Measurements from ENCODE around the gene STXBP2.
"Not testable (repeated sequence)": the region's sequence is repeated elsewhere in the genome, so short reads cannot be mapped to it uniquely, and the experiment has no call there.

STXBP2 gene

DNA sequence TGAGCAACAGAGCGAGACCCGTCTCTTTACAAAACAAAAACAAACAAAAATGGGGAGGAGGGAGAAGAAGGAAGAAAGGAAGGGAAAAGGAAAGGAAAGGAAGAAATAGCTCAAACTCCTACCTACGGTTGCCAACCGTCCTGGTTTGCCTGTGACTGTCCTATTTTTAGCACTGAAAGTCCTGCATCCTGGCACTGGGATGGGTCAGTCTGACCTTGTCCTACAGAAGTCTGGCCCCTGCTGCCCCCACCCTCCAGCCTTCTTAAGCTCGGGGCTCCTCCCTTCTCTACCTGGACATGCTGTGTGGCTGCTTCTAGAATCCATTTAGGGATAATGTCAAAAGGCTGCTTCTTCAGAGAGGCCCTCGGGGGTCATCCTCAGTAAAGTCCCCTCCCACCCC, 1.2 kb upstream of the STXBP2 start:
- no peak for DNase-seq

DNA sequence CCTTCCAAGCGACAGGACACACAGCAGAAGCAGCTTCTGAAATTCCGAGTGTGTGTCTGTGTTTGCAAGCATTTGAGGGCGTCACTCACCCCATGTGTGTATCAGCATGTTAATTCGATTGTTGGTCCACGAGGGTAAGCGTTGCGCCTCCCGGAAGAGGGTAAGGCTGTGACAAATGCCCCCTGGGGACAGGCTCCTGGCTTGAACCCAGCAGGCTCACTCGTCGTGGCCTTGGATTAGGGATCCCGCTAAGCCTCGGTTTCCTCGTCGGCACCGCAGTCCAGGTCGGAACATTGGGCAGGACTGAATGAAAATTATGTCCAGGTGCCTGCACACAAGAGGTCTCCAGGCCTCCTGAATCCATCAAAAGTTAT, 606 bp upstream of the STXBP2 start:
- no peak for DNase-seq

DNA sequence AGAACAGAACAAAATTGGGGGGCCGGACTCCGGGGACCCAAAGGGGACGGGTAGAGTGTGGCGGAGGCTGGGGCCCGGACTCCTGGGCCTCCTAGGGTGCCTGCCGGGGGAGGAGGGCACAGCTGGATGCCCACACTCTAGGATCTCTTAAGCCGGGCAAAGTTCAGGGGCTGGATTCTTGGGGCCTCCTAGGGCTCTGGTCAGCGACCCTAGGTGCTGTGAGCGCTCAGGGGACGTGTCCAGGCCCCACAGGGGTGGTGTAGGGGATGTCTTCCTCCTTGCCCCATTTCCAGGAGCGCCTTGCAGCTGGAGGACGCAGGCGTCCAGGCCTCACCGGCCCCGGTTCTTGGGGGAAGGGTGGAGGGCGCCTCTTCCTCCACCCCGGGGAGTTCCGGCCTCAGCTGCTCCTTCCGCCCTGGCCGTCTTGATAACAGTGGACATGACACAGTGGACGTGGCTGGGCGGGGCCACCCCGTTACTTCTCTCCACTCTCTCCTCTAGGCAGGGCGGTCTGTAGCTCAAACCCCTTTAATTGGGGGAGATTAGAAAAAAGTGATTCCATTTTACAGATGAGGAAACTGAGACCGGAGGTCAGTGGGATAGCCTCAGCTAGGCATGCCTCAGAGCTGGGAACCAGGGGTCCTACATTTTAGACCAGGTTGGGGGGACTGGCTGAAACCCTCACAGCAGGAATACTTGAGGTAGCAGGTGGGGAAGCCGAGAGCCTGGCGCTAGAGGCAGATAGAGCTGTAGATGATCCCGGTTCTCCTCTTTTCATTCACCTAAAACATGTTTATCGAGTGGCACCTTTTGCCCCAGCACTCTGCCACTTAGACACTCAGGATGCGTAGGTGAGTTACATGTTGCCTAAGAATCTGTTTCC, 705 bp downstream of the STXBP2 start:
- no peak for DNase-seq

DNA sequence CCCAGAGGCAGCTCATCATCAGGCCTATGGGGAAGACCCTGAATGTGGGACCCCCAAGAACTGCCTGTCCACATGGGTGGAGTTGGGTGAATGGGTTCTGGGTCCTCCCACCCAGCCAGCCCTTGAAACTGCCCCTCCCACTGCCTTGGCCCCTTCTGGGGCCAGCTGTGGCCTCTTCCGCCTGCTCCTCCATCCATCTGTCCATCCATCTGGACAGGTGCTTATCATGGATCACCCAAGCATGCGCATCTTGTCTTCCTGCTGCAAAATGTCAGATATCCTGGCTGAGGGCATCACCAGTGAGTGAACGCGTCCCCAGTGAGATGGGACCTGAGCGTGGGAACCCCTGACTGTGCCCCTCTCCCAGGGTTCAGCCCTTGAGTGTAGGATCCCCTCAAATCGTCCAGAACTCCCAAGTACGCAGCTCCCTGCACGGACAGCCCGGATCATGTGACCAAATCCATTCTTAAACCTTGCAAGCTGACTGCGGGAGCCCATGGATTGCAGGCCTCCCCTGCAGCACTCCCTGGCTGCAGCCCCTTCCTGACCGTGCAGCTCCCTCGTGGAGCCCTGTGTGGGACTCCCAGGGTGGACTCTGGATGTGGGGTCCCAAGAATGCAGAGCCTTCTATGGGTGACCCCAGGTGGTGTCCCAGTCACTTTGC, 2.0 kb downstream of the STXBP2 start:
- DNase-seq: no peak

DNA sequence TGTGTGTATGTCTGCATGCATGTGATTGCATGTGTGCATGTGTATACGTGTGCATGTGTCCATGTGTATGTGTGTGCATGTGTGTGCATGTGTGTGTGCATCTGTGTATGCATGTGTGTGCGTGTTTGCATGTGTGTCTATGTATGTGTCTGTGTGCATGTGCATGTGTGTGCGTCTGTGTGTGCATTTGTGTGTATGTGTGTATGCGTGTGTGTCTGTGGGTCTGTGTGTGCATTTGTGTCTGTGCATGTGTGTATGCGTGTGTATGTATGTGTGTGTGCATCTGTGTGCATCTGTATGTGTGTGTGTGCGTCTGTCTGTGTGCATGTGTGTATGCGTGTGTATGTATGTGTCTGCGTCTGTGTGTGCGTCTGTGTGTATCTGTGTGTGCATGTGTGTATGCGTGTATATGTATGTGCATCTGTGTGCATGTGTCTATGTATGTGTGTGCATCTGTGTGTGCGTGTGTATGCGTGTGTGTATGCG, 3.0 kb downstream of the STXBP2 start:
- no peak for DNase-seq

DNA sequence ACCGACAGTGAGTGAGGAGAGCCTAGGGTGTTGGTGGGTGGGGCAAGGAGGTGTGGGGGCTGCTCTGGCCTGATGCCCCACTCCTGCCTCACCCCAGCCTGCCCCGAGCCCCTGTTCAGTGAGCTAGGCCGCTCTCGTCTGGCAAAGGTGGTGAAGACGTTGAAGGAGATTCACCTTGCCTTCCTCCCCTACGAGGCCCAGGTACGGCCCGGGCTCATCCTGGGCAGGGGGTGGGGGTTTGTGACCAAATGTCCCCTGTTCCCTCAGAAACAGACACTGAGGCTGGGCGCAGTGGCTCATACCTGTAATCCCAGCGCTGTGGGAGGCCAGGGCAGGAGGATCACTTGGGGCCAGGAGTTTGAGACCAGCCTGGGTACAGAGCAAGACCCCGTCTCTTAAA, 3.9 kb downstream of the STXBP2 start:
- DNase-seq: no peak

DNA sequence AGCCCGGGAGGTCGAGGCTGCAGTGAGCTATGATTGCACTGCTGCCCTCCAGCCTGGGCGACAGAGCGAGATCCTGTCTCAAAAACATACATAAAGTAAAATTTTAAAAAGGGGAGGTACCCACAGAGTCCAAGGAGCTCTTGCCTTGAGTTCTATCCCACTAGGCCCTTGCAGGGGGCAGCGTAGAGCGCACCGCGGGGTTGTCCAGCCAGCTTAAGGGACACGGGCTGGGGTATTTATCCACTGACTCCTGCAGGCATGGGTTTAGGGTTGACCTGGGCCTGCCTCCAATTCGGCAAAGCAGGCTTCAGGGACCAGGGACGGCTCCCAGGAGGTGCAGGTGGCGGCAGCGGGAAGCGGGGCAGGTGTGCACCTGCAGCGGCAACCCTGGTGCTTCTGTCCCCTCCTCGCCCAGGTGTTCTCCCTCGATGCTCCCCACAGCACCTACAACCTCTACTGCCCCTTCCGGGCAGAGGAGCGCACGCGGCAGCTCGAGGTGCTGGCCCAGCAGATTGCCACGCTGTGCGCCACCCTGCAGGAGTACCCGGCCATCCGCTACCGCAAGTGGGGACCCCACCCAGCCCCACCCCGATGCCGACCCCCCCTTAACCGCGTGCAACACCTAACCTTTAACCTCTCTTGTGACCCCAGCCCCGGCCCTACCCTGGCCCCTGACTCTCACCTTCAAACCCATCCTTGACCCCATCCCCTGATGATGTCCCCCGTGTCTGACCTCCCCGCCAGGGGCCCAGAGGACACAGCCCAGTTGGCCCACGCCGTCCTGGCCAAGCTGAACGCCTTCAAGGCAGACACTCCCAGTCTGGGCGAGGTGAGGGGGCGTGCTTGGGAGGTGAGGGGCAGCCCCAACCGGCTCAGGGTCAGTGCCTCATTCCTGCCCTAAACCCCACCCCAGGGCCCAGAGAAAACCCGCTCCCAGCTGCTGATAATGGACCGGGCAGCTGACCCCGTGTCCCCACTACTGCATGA, 4.7 kb downstream of the STXBP2 start:
- no peak for DNase-seq

DNA sequence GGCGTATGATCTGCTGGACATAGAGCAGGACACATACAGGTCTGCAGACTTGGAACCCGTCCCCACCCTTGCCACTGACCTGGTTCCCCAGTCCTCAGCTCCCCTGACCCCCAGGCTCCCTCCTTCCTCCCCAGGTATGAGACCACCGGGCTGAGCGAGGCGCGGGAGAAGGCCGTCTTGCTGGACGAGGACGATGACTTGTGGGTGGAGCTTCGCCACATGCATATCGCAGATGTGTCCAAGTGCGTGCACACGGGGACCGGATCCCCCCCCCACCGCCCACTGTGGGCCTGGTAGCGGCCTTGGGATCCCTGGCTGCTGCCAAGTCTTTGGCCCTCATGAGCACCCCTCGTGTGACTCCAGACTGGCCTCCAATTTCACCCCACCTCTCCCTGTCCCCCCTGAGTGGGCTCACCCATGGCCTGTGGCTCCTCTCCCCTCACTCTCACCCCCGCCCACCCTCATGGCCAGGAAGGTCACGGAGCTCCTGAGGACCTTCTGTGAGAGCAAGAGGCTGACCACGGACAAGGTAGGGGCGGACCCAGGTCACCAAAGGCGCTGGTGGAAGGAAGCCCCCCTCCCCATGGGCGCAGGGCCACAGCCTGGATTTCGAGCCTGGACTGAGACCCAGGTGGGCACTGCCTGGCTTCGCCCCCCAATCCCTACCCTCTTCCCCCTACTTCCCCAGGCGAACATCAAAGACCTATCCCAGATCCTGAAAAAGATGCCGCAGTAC, 5.6 kb downstream of the STXBP2 start:
- DNase-seq: no peak

DNA sequence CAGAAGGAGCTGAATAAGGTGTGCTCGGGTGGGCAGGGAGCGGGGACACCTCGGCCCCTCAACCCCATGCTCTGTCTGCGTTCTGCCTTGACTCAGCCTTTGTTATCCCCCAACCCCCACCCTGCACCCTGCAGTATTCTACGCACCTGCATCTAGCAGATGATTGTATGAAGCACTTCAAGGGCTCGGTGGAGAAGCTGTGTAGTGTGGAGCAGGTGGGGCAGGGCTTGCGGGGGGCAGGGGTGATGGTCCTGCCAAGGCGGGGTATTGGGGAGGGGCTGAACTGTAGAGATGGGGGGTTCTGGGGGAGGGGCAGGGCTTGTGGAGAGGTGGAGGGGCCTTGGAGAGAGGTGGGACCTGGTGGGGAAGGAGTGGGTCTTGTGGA, 6.1 kb downstream of the STXBP2 start:
- DNase-seq: no peak

DNA sequence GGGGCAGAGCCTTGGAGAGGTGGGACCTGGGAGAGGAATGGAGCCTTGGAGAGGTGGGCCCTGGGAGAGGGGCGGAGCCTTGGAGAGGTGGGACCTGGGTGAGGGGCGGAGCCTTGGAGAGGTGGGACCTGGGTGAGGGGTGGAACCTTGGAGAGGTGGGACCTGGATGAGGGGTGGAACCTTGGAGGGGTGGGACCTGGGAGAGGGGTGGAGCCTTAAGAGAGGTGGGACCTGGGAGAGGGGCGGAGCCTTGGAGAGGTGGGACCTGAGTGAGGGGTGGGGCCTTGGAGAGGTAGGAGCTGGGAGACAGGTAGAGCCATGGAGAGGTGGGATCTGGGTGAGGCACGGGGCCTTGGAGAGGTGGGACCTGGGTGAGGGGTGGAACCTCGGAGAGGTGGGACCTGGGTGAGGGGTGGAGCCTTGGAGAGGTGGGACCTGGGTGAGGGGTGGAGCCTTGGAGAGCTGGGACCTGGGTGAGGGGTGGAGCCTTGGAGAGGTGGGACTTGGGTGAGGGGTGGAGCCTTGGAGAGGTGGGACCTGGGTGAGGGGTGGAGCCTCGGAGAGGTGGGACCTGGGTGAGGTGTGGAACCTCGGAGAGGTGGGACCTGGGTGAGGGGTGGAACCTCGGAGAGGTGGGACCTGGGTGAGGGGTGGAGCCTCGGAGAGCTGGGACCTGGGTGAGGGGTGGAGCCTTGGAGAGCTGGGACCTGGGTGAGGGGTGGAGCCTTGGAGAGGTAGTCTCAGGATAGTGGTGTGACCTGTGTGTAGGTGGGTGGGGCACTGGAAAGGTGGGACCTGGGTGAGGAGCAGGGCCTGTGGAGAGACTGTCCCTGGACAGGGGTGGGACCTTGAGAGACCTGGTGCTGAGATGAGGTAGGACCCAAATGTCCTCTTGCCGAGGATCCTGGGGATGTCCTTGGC, 7.0 kb downstream of the STXBP2 start:
- DNase-seq: not testable (repeated sequence)

DNA sequence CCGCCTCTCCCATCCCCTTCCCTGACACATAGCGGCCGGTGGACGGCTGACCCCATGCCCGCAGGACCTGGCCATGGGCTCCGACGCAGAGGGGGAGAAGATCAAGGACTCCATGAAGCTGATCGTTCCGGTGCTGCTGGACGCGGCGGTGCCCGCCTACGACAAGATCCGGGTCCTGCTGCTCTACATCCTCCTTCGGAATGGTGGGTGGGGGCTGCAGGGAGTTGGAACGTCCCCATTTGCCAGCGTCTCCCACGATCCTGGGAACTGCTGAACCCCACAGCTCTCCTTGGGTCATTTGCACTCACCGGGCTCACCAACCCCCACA, 7.6 kb downstream of the STXBP2 start:
- DNase-seq: no peak

DNA sequence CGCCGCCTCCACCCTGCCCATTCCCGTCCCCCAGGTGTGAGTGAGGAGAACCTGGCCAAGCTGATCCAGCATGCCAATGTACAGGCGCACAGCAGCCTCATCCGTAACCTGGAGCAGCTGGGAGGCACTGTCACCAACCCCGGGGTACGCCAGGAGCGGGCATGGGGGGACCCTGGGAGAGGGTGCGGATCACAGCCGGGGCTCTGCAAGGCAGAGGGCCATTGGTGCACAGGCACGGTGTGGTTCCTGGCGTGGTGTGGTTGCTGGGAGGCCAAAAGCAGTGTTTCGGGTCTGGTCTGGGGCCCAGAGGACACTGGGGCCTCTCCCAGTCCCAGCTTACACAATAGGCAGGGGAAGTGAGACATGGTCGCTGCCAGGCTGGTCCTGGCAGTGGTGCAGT, 8.3 kb downstream of the STXBP2 start:
- no peak for DNase-seq

DNA sequence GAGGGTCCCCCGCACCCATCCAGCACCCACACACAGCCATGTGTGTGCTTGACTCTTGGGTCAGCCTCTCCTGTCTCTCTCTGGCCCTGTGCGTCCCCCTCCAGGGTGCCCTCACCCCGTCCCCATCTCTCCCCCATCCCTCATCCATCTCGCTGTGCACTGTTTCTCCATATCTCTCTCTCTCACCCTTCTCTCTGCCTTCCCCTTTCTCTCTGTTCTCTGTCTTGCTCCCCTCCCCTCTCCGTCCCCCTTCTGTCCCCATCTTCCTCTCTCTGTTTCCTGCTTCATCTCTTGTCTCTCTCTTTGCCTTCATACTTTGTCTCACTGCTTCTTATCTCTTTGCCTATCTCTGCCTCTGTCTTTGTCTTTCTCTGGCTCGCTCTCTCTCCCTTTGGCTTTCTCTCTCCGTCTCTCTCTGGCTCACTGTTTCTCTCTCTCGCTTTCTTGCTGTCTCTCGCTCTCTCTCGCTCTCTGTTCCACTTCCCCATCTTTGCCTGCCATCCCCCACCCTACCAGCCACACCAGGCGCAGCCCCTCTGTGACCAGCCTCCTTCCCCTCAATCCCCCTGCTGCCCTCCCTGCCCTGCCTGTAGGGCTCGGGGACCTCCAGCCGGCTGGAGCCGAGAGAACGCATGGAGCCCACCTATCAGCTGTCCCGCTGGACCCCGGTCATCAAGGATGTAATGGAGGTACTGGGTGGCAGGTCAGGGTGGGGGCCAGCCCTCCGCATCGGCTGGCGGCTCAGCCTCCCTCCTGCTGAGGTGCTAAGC, 8.9 kb downstream of the STXBP2 start:
- no peak for DNase-seq

DNA sequence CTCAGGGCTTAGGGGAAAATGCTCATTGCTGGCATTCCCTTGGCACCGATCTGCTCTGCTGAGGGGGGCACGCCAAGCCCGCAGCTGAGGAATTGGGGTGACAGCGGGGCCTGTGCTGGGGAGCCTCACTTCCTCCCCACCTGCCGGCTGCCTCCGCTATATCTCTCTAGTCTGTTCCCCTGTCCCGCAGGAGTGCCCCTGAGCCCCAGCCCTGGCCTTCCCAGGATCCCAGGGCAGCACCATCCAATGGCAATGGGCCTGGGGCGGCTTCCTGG, 9.5 kb downstream of the STXBP2 start:
- DNase-seq: no peak

DNA sequence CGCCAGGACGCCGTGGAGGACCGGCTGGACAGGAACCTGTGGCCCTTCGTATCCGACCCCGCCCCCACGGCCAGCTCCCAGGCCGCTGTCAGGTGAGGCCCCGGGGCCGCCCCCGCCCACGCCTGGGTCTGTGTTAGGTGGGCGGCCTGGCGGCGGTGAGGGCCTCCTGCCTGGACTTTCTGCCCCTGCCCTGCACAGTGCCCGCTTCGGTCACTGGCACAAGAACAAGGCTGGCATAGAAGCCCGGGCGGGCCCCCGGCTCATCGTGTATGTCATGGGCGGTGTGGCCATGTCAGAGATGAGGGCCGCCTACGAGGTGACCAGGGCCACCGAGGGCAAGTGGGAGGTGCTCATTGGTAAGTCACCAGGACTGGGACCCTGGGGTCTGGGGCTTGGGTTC, 10.2 kb downstream of the STXBP2 start:
- DNase-seq: no peak

DNA sequence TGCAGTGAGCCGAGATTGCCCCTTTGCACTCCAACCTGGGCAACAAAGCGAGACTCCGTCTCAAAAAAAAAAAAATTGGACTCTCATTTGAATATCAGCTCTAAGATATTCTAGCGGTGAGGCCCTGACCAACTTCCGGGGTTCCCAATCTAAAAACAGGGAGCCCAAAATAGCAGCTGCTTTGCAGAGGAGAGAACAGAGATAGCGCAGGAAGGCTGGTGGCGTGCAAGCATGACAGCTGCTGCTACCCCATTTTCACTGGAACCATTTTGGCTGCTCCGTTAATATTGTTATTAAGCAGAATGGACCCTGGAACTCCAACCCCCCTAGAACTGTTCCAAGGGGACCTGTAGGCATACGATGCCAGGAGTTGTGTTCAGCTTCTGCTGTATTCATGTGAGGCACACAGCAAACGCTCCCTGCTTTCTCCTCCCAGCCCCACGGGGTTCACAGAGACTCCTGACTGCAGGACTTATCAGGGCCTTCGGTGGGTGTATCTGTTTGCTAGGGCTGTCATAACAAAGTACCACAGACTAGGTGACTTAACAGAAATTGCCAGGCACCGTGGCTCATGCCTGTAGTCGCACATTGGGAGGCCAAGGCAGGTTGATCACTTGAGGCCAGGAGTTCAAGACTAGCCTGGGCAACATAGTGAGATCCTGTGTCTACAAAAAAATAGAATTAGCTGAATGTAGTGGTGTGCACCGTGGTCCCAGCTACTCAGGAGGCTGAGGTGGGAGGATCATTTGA, 11.5 kb downstream of the STXBP2 start:
- DNase-seq: no peak

DNA sequence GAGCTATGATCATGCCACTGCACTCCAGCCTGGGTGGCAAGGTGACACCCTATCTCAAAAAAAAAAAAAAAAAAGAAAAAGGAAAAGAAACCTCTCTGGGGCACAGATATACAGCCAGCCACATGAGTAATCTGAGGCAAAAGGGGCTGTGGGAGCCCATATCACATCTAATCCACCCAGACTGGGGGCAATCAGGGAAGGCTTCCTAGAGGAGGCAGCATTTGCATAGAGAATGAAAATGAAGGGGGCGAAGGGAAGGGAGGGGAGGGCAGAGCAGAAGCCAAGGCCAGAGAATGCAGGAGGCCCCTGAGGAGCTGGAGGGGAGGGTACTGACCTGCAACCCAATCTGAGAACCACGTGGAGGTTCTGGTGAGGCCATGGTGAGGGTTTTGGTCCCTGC, 13.2 kb downstream of the STXBP2 start:
- DNase-seq: no peak

DNA sequence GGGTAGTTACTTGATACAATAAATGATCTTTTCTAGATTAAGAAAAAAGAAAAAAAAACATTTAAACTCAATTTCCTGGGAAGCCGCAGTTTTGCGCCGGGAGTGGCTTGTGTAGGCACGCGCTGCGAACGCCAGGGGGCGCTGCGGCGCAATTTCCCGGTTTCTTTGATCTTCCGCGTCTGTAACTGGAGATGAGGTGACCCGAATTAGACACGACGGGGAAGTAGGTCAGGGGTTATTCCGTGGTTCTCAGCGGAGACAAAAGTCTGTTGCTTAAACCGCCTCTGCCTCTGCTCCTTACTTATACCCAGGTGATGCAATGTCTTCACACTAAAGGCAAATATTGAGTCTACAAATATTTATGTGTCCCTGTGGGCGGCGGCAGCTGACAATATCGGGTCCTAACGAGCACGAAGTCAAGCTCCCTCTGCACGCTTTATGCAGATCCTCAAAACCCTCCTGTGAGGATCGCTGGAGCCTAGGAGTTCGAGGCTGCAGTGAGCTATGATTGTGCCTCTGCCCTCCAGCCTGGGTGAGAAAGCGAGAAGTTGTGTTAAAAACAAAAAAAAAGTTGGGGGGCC, 15.2 kb downstream of the STXBP2 start:
- DNase-seq: peak; percentile 97

DNA sequence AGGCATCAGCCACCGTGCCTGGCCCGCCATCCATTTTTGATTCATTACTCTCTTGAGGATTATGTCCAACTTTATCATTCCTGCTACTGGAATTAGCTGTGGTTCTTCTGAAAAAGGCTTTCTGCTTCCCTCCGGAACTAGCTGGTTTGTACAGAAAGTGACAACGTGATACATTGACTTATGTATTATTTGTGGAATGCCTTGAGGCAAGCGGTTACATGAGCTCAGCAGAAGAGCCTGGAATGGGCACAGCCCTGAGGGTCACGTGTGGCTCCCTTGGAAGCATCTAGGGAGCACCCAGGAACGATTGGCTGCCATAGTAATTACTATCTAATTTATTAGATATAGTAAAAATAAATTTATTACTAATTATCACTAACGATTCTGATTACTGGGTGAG, 17.5 kb downstream of the STXBP2 start:
- DNase-seq: no peak

DNA sequence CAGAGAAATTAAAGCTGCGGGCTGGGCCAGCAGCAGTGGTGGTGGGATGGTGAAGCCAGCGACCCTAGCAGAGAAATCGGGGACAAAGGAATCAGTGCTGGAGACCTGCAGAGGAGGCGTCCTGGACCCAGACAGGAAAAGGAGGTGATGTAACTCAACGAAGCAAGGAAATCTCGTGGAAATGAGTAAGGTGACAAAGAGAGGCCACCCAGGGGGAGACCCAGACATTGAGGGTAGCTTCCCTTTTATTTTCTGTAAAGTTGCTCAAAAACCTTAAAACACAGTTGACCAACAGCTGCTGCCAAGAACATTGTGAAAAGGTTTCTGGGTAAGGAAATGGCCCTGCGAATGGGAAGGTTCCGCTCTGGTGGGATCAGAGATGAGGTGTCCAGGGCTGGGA, 18.7 kb downstream of the STXBP2 start:
- DNase-seq: peak; percentile 71

Data from SIG-M5 (cell line).